Hindlimb muscle (tissue), 1 donor: ENCODE measurements around the gene MSANTD2. TPM values are rescaled to one million over a fixed set of nuclear protein-coding genes. Genes with fewer than 3 reads are reported as not detected.
"Not testable (repeated sequence)": the region's sequence is repeated elsewhere in the genome, so short reads cannot be mapped to it uniquely, and the experiment has no call there.

Source experiments
- DNase-seq: peaks from one replicate; pipeline ENCODE4 v3.0.0-alpha.2; 2013
- polyA plus RNA-seq: library from polyadenylated mRNA; unstranded; fragments of 120-200 nt; gene quantifications from one replicate; pipeline ENCODE4 v1.2.1, GENCODE V29; 2013; ENCODE audit not compliant: insufficient read length

MSANTD2 gene
- polyA plus RNA-seq, 1 donor, result 15.9 TPM

DNA sequence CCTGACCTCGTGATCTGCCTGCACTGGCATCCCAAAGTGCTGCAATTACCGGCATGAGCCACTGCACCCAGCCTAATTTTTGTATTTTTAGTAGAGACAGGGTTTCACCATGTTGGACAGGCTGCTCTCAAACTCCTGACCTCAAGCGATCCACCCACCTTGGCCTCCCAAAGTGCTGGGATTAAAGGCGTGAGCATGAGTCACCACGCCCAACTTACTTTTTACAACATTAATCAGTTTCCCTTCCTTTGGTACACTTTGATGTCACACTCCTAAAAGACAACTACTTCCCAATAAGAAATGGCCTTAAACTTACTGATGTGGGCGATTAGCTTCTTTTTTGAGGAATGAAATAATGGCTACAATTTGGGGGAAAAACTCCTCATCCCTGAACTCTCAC, 29.2 kb downstream of the MSANTD2 start:
- DNase-seq, result not testable (repeated sequence)

- DNase-seq, result no peak
These were observed 30.1 kb downstream of the MSANTD2 start for GRCh38 chr11:124769806-124770774.

- DNase-seq, result no peak
These were observed 31.3 kb downstream of the MSANTD2 start for GRCh38 chr11:124768914-124769313.

DNA sequence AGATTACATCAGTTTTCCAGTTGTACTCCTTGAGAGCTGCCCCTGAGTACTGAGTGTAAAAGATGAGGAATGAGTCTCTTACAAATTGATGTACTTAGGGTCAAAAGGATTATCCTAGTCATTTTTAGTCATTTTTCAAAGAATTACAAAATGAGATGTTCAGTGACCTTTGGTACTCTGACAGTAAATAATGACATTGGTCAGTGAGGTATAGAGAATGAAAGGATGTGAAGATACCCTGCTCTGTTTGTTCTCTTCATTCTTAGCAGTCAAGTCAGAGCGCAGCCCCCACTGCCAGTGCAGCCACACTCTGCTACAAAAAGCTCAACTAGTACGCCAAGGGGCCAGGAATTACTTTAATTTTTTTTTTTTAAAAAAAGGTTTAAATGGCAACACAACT, 34.0 kb downstream of the MSANTD2 start:
- DNase-seq, result no peak

GRCh38 chr11:124763156-124763947, 36.9 kb downstream of the MSANTD2 start:
- DNase-seq, result peak; percentile 79

DNA sequence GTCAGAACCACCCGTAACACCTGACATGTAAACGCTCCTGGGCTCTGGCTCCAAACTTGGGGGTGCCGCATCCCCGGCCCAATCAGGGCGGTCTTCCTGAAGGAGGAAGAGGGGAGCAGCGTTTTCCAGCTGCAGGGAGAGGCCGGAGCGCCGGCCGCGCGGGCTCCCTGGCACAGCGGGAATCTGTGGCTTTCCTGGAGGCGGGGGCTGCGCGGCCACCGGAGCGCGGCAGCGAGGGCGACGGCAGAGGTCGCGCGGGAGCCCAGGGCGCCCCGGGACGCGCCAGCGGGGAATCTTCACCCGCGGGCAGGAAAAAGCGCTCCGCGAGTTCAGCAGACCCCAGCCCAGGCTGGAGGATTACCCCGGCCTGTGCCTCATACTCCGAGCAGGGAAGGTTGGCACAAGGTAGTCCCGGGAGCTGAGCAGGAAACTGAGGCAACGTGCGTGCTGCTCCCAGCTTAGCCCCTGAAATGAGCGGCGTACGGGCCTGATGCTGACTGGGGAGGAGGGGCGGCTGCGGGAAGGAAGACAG, 37.5 kb downstream of the MSANTD2 start:
- DNase-seq, result no peak

DNA sequence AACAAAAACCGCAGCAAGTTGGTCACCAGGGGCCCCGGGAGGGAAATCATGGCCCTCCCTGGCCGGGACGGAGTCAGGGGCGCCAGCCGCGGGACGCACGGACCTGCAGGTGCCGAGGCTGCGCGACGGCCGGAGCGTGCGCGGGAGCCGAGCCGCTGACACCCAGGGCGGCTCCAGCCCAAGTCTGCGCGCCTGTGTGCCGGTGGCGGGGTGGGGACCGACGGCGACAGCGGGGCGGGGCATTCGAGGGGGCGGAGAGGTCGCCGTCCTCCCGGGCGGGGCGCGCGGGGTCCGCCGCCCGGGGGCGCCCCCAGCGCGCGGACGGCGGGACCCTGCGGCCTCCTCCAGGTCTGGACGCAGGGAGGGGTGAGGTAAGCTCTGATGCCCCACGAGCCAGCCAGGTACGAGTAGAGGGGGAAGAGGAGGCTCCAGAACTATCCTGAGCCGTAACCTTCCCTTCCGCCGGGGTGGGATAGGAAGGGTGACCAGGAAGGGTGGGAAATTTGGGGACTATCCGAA, 38.0 kb downstream of the MSANTD2 start, which contains the start of gene ESAM:
ESAM (minus strand) TSS at position 186 of the 519 bp plus-strand sequence; CDS start at position 50, 136 bp downstream.
- DNase-seq, result no peak

- DNase-seq, result no peak
These were observed 38.7 kb downstream of the MSANTD2 start for GRCh38 chr11:124761301-124762104.

DNA sequence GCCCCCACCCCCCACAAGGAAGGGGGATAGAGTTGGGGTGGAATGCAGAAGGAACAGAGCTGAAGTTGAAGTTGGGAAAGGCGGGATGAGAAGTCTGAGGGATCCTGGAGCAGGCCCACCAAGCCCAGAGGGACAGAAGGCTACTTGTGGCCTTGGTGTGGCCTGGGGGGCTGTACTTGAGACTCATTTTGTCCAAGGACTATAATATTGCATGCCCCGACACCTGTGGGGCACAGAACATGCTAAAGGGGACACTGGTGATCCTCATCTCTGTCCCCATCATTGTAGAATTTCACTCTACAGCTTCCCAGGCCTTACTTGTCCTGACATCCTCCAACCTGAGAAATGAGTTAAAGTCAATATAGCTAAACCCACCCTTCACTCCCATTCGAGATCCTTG, 39.4 kb downstream of the MSANTD2 start:
- no peak for DNase-seq

GRCh38 chr11:124760205-124760652, 40.0 kb downstream of the MSANTD2 start:
- DNase-seq, result no peak

GRCh38 chr11:124759266-124760204, 40.7 kb downstream of the MSANTD2 start:
- no peak for DNase-seq

GRCh38 chr11:124758355-124759265, 41.6 kb downstream of the MSANTD2 start:
- peak; percentile 58 for DNase-seq

DNA sequence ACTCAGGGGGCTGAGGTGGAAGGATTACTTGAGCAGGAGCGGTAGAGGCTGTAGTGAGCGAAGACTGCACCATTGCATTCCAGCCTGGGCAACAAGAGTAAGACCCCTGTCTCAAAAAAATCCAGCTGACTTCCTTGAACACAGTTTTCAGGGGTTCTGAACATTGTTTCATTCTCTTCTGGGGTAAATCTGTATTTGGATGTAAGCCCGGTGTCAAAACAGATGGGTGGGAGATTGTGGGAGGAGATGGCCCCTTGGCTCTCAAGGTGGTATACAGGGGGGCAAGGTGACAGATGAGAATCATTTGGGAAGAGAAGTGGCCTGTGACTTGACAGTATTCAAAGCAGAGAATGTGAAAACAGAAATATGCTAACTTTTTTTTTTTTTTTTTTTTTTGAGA, 42.9 kb downstream of the MSANTD2 start:
- DNase-seq, result no peak

DNA sequence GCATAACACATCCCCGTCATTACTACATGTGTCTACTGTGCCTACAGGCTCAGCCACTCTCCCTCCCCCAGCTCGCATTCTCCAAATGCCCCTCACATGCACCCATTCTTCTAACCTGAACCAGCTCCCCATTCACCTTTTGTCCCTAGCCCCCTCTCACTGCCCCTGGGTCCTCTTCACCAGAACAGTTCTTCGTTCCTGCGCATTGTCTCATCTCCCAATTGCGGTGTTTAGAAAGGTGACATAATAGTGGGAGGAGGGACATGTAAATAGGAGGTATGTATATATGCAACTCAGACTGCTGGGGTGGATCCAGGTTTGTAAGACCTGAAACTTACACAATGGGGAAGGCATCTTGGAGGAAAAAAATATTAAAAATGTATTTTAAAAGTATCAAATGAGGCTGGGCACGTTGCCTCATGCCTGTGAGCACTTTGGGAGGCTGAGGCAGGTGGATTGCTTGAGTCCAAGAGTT, 43.4 kb downstream of the MSANTD2 start:
- DNase-seq, result no peak

DNA sequence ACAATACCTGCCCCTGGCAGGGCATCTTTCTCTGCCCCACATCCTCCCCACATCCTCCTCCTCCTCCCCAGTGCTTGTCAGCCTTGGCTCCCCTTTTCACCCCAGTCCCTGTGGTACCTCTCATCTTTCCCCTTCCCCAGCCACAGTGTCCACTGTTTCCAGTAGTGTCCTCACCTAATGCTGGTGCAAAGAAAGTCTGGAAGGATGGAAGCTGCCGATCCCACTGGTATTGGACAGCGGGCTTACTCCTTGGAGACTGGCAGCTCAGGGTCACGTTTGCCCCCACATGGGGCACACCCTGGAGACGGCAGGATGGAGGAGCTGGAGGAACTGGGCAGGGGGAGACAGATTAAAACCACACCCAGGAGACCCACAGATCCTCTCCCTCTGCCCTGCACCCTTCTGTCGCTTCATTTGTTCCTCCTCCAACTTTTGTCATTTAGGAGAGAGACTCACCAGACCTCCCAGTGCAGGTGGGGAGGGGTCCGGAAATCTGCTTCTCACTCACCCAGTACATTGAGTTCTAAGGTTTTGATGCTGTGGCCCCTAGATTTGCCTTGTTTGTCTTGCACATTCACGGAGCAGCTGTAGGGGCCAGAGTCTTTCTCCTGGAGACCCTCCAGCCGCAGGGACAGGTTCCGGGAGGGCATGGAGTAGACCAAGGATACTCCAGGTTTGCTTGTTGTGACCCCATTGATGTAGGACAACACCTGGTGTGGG, 44.0 kb downstream of the MSANTD2 start:
- no peak for DNase-seq

GRCh38 chr11:124754710-124755109, 45.5 kb downstream of the MSANTD2 start:
- DNase-seq, result no peak

- DNase-seq, result no peak
These were observed 45.9 kb downstream of the MSANTD2 start for GRCh38 chr11:124754309-124754708.

DNA sequence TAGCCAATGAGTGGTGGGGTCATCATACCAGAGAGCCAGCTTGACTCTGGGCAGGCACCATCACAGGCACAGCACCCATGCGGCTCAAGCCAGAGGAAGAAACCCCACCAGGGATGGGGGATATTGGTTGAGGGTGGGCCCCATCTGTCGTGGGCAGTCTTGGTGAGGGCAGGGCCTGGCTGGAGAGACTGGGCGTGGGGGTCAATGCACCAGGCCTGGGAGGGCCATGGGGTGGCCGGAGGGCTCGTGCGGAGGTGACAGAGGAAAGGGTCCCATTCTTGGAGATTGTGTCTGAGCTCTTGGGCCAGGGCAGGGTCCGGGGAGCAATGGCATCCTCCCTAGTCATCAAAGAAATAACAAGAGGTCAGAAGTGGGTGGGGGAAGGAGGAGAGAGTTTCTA, 46.6 kb downstream of the MSANTD2 start:
- no peak for DNase-seq

GRCh38 chr11:124753205-124753604, 47.0 kb downstream of the MSANTD2 start:
- DNase-seq, result no peak
